Activated naive CD8-positive, alpha-beta T cell treated with anti-CD3 and anti-CD28 coated beads for 36 hours (primary cell): Measurements from ENCODE around the gene TRIP13. TPM values are rescaled to one million over a fixed set of nuclear protein-coding genes. Genes with fewer than 3 reads are reported as not detected.
"Not testable (repeated sequence)": the region's sequence is repeated elsewhere in the genome, so short reads cannot be mapped to it uniquely, and the experiment has no call there.

Source experiments
- DNase-seq: peaks from one replicate; pipeline ENCODE4 v3.0.0; 2021
- H3K27ac Mint-ChIP-seq: one replicate; pipeline ENCODE4 v1.8.0; 2022; ENCODE audit warnings: mild to moderate bottlenecking, moderate library complexity, mixed read lengths
- H3K27me3 Mint-ChIP-seq: one replicate; pipeline ENCODE4 v1.8.0; 2022; ENCODE audit warnings: mild to moderate bottlenecking, mixed read lengths
- H3K36me3 Mint-ChIP-seq: one replicate; pipeline ENCODE4 v1.8.0; 2021; ENCODE audit warnings: mild to moderate bottlenecking, mixed read lengths
- H3K4me1 Mint-ChIP-seq: one replicate; pipeline ENCODE4 v1.8.0; 2021; ENCODE audit warnings: mixed read lengths
- H3K4me3 Mint-ChIP-seq: one replicate; pipeline ENCODE4 v1.8.0; 2022; ENCODE audit warnings: mild to moderate bottlenecking, moderate library complexity, mixed read lengths
- H3K9me3 Mint-ChIP-seq: one replicate; pipeline ENCODE4 v1.8.0; 2022; ENCODE audit warnings: mixed read lengths
- total RNA-seq, 2 experiments: library from RNA; stranded (reverse); gene quantifications; one replicate each; pipeline ENCODE4 v1.2.3, GENCODE V29; 2021

Gene TRIP13
- total RNA-seq, 2 experiments from 2014 or later: 44.2 to 44.6 TPM

DNA sequence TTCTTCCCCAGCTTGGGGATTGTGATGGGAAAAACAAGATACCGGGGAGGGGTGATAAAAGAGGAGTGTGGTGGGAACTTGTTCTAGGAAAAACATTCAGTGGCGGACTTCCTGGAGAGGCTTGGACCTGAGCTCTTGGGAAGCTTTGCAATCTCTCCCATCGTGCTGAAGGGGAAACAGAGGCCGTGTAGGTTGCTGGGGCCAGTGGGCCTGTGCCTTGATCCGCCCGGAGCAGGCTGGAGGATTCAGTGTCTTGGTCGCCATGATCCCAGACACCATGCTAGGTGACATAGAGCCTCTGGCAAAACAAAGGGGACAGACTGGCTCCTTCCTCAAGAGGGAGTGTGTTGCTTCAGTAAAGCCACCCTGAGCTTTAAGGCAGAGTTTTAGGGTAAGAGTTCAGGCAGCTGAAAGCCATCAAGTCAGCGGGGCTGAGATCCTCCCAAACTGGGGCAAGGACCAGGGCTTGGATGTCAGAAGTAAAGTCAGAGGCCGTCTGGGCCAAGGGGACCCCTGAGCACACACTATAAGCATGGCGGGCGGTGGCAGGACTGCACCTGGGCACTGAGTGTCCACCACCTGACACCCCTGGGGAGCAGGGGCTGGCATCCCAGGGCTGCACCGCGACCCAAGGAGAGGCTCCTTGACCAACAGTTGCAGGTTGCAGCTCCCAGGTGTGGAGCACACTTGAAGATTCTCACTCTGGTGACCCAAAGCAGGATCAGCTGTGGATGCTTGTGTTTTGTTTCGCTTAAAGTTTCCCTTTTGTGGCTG lies 44.7 kb downstream of the TRIP13 start:
- no peak for DNase-seq
- Mint-ChIP-seq H3K27me3 (peaks cover 14% of the 10 kb centered on the region), H3K36me3 (no peaks in the 10 kb centered on the region), H3K4me1 (peaks cover 18% of the 10 kb centered on the region), H3K27ac (no peak overlapping the region), H3K9me3 (no peaks in the 10 kb centered on the region), H3K4me3 (no peak overlapping the region)

- H3K36me3 Mint-ChIP-seq: no peaks in the 10 kb centered on the region
- no peak for DNase-seq
- no peaks in the 10 kb centered on the region for H3K9me3 Mint-ChIP-seq
- peaks cover 28% of the 10 kb centered on the region for H3K27me3 Mint-ChIP-seq
- H3K4me1 Mint-ChIP-seq: peaks cover 8% of the 10 kb centered on the region
- H3K4me3 Mint-ChIP-seq: no peak overlapping the region
- no peak overlapping the region for H3K27ac Mint-ChIP-seq
These were observed 46.7 kb downstream of the TRIP13 start for GRCh38 chr5:939368-939767.

GRCh38 chr5:940741-941140 lies 48.1 kb downstream of the TRIP13 start:
- not testable (repeated sequence) for H3K9me3 Mint-ChIP-seq, H3K4me3 Mint-ChIP-seq, DNase-seq, H3K27ac Mint-ChIP-seq, H3K36me3 Mint-ChIP-seq, H3K4me1 Mint-ChIP-seq
- peaks cover 40% of the 10 kb centered on the region for H3K27me3 Mint-ChIP-seq

- H3K4me1 Mint-ChIP-seq: no peaks in the 10 kb centered on the region
- H3K9me3 Mint-ChIP-seq: no peaks in the 10 kb centered on the region
- H3K36me3 Mint-ChIP-seq: no peaks in the 10 kb centered on the region
- H3K4me3 Mint-ChIP-seq: no peak overlapping the region
- no peak overlapping the region for H3K27ac Mint-ChIP-seq
- no peak for DNase-seq
- H3K27me3 Mint-ChIP-seq: peaks cover 62% of the 10 kb centered on the region
These were observed 50.7 kb downstream of the TRIP13 start for GRCh38 chr5:943201-943917.

DNA sequence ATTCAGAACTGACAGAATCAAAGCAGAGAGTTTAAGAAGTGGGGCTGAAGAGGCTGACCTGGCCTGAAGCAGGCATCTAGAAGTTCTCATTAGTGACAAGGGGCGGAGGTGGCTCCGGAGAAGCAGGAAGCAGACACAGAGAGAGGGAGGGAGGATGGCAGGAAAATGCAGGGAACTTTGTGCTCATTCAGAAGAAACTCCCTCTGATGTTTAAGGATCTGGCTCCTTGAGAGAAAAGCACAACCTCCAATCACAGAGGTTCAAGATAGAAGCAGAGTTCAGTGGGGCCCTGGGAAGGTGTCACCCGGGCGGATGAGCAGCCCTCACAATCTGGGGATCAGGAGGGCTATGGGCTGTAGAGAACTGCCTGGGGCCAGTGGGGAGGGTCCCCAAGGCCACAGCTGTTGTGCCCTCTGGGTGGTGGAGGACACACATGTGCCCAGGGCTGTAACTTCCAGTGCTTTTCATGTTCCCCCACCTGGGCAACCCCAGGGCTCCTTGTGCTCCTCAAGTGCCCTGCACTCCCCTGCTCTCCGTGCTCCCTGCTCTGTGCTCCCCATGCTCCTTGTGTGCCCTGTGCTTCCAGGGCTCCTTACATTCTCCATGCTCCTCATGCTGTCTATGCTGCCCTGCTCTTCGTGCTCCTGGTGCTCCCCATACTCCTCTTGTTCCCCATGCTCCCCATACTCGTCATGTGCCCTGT lies 51.4 kb downstream of the TRIP13 start:
- Mint-ChIP-seq H3K27me3 (peaks cover 69% of the 10 kb centered on the region), H3K4me3 (no peak overlapping the region), H3K4me1 (no peaks in the 10 kb centered on the region), H3K27ac (no peak overlapping the region), H3K9me3 (no peaks in the 10 kb centered on the region), H3K36me3 (no peaks in the 10 kb centered on the region)
- DNase-seq: no peak

GRCh38 chr5:944621-944927 lies 51.9 kb downstream of the TRIP13 start:
- no peaks in the 10 kb centered on the region for H3K9me3 Mint-ChIP-seq
- no peaks in the 10 kb centered on the region for H3K36me3 Mint-ChIP-seq
- H3K4me3 Mint-ChIP-seq: no peak overlapping the region
- peaks cover 70% of the 10 kb centered on the region for H3K27me3 Mint-ChIP-seq
- no peaks in the 10 kb centered on the region for H3K4me1 Mint-ChIP-seq
- H3K27ac Mint-ChIP-seq: no peak overlapping the region
- DNase-seq: no peak

GRCh38 chr5:944992-945685 lies 52.5 kb downstream of the TRIP13 start:
- Mint-ChIP-seq H3K27me3 (peaks cover 76% of the 10 kb centered on the region), H3K27ac (no peak overlapping the region)

GRCh38 chr5:945691-946551 lies 53.2 kb downstream of the TRIP13 start:
- Mint-ChIP-seq H3K4me1 (no peaks in the 10 kb centered on the region), H3K4me3 (no peak overlapping the region), H3K36me3 (no peaks in the 10 kb centered on the region), H3K27ac (no peak overlapping the region), H3K9me3 (no peaks in the 10 kb centered on the region), H3K27me3 (peaks cover 83% of the 10 kb centered on the region)
- DNase-seq: no peak

More at GRCh38 chr5:944992-945685, 52.5 kb downstream of the TRIP13 start:
- no peaks in the 10 kb centered on the region for H3K36me3 Mint-ChIP-seq
- no peak for DNase-seq
- H3K4me3 Mint-ChIP-seq: no peak overlapping the region
- H3K4me1 Mint-ChIP-seq: no peaks in the 10 kb centered on the region
- no peaks in the 10 kb centered on the region for H3K9me3 Mint-ChIP-seq

GRCh38 chr5:946720-947625 lies 54.3 kb downstream of the TRIP13 start:
- Mint-ChIP-seq H3K27me3 (peaks cover 80% of the 10 kb centered on the region), H3K9me3 (no peaks in the 10 kb centered on the region), H3K36me3 (no peaks in the 10 kb centered on the region), H3K4me1 (no peaks in the 10 kb centered on the region), H3K27ac (no peak overlapping the region), H3K4me3 (no peak overlapping the region)
- DNase-seq: no peak

DNA sequence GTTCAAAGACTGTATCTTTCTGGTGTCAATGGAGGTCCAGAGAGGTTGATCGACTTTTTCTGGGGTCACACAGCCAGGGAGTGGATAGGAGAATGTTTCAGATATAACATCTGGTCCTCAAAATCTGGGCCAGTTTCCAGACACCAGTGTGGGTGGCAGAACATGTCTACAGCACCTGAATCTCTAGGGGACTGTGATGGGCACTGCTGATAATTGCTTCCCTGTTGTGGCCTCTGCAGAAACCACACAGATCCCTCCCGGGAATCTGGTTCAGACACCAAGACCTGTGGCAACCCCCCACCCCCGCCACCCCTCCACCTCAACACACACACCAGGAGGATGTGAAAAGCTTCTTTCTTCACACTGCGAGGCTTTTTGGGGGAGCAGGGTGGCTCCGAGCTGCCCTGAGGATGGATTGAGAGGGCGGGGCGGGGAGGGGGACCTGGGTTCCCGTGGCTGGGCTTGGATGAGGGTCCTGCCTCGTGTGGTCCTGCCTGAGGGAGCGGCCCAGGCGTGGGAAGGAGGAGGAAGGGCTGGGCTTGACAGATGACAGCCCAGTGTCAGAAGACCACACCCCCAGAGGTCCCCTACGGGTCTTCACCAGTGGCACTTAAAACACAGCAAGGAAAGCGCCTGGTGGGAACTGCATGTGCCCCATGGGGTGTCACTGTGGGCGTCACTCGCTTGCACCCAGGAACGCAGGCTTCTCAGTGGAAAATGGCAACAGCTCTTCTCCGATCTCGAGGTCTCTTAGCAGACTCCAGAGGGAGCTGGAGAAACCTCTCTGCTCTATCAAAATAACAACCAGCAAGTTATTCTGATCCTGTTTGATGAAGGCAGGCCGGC lies 55.2 kb downstream of the TRIP13 start:
- Mint-ChIP-seq H3K4me1 (no peaks in the 10 kb centered on the region), H3K36me3 (no peaks in the 10 kb centered on the region), H3K27ac (no peak overlapping the region), H3K27me3 (peaks cover 77% of the 10 kb centered on the region), H3K9me3 (no peaks in the 10 kb centered on the region), H3K4me3 (no peak overlapping the region)
- DNase-seq: no peak

DNA sequence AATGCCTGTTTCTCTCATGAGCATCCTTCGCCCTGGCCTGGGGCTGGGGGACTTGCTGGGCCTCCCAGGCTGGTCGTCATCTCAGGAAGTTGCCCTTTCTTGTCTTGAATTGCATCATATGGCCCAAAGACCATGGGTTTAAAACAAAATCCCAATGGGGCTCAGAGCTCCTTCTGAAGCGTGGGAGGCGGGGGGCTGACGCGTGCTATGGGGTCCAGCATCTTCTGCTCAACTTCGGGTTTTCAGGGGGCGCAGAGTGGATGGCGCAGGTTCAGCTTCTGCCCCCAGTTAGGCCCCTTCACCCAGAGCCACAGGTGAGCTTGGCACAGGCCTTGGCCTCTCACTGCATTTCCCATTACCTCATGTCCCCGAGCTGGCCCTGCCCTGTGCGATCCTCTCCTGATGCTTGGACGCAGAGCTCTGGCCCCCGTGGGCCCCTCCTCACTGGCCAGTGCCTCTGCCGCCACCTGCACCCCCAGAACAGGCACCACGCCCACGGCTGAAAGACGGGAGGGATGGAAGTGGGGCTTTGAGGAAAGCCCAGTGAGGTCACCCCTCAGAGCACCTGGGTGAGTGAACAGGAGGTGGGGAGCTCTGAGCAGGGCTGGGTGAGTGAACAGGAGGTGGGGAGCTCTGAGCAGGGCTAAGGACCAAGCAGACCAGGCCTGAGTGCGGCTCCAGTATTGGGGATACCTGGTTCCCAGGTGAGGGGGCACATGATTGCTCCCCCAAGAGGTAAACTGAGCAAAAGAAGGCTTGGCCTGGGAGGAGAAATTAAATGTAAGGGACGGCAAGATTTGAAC lies 56.0 kb downstream of the TRIP13 start:
- no peak overlapping the region for H3K27ac Mint-ChIP-seq

DNA sequence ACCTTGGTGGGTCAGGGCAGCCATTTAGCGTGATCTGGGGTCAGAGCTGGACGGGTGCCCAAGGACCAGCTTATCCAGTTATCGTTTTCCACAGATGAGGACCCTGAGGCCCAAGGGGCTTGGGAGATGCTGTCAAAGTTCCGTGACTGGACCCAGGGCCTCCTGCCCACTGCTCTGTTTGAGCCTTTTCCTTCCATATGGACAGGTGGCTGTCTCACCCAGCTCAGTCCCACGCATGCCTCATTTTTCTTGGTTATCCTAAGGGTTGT lies 56.5 kb downstream of the TRIP13 start:
- Mint-ChIP-seq H3K27me3 (peaks cover 81% of the 10 kb centered on the region), H3K9me3 (no peaks in the 10 kb centered on the region), H3K27ac (no peak overlapping the region), H3K4me3 (no peak overlapping the region), H3K4me1 (no peaks in the 10 kb centered on the region), H3K36me3 (no peaks in the 10 kb centered on the region)
- DNase-seq: no peak

More for the DNA sequence above, 56.0 kb downstream of the TRIP13 start:
- Mint-ChIP-seq H3K36me3 (no peaks in the 10 kb centered on the region), H3K9me3 (no peaks in the 10 kb centered on the region), H3K4me1 (no peaks in the 10 kb centered on the region), H3K27me3 (peaks cover 80% of the 10 kb centered on the region), H3K4me3 (no peak overlapping the region)
- no peak for DNase-seq
